C4-2B (cell line): ENCODE results near the gene TNS1.

ENCODE experiments used
- CTCF ChIP-seq: fragments of 450-650 bp; conservative IDR thresholded peaks from 2 replicates; pipeline ENCODE4 v1.5.1; 2017; ENCODE audit warnings: mild to moderate bottlenecking
- ZFX ChIP-seq: fragments of 450-650 bp; IDR thresholded peaks from 2 replicates; pipeline ENCODE4 v1.6.1; 2017

- TF ChIP-seq CTCF (no peak), ZFX (no peak)
Measured at GRCh38 chr2:217788669-217789002, 214.2 kb downstream of the TNS1 start.
